GM21423 (cell line): Measurements from ENCODE around the gene KBTBD4.
"Not testable (repeated sequence)": the region's sequence is repeated elsewhere in the genome, so short reads cannot be mapped to it uniquely, and the experiment has no call there.

ENCODE experiments used
- ATAC-seq: cut with Tn5 transposase; IDR thresholded peaks from one replicate; pipeline ENCODE4 v1.9.1; 2021; ENCODE audit warnings: mild to moderate bottlenecking, moderate library complexity; ENCODE audit not compliant: unreplicated experiment

KBTBD4 gene

DNA sequence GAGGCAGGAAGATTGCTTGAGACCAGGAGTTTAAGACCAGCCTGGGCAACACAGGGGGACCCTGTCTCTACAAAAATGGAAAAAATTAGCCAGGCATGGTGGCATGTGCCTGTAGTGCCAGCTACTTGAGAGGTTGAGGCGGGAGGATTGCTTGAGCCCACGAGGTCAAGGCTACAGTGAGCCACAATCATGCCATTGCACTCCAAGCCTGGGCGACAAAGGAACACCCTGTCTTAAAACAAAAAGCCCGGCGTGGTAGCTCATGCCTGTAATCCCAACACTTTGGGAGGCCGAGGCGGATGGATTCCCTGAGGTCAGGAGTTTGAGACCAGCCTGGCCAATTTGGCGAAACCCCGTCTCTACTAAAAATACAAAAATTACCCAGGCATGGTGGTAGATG is 48.0 kb downstream of the KBTBD4 start:
- not testable (repeated sequence) for ATAC-seq

DNA sequence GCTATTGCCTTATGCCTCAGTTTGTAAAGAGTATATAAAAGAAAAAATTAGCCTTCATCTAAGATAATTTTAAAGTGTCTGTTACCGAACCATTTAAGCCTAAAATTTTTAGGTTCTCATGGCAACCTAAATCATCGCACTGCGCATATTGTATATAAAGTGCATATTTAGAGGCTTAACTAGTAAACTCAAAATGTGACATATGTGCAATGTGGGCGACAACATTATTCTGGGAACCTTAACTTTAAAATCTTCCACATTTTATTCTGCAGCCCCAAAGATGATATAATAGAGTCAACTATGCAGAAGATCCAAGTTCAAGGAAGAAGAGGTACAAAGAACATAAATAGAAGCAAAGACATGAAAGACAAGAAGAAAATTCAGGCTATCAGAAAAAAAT is 48.8 kb downstream of the KBTBD4 start:
- no peak for ATAC-seq

DNA sequence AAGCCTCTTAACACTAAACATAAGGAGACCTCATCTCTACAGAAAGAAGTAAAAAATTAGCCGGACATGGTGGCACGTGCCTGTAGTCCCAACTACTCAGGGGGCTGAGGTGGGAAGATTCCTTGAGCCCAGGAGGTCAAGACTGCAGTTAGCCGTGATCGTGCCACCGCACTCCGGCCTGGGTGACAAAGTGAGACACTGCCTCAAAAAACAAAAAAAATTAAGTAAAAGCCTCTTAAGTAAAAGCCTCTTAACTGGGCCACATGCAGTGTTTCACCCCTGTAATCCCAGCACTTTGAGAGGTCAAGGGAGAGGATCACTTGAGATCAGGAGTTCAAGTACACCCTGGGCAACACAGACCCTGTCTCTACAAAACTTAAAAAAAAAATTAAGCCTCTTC is 51.6 kb downstream of the KBTBD4 start:
- ATAC-seq, result no peak

DNA sequence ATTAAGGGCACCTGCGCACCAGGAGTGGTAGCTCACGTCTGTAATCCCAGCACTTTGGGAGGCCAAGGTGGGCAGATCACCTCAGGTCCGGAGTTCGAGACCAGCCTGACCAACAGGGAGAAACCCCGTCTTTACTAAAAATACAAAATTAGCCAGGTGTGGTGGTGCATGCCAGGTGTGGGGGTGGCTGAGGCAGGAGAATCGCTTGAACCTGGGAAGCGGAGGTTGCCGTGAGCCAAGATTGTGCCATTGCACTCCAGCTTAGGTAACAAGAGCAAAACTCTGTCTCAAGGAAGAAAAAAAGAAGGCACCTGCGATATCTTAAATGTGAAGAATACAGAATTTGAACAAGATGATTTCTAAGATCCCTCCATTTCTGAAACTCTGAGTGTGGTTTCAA is 52.7 kb downstream of the KBTBD4 start:
- ATAC-seq, result not testable (repeated sequence)

DNA sequence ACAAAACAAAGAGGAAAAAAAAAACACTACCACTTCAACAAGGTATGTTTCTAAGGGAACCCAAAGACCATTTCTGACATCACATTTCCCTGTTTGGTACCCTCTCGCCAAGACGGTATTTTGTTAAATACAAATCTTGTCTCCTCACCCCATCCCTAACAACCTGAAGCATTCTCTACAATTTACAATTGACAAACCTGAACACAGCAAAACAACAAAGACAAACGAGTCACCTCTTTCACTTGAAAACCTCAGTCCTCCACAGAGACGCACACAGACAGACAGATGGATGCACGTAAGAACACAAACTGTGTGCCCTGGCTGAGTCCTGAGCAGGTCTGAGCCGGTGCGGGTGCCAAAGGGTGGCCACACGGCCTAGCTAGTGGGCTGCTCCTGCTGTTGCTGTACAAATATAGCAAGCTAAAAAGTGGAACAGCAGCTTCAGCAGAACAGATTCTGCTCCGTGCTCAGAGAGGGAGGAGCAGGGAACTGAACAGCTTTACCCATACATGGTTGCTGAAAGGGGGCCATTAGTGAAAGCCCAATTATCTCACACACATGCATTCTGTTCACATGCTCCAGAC is 54.4 kb downstream of the KBTBD4 start:
- ATAC-seq, result no peak

DNA sequence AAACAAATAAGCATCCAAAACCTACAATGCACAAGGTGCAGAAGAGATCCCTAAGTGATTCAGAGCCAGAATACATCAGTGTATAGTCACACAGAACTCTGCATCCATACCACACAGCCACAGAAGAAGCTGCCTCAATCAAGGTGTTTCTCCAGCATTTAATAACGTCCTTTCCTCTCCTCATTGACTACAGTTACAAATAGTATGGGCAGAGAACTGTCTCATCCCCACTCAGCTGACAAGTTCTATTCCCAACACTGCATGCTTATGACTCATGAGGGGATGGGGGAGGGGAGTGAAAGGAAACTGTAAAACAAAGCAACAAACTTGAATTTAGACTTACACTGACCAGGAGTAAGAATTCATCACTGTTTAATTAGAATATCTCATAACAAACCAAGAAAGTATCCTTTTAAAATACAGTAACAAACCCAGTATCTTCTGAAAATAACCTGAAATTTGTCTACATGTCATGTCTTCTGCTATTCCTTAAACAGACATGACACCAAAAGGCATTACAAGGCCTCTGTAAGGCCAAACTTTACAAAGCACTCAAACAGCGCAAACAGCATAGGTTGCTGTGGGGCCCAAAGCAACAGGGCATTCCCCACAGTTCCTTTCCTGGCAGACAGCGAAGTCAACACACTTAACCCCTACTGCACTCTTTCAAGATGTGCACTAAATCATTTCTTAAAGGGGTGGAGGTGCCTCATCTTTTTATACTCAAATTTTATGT is 55.1 kb downstream of the KBTBD4 start:
- peak; percentile 54 for ATAC-seq
